ENCODE results near the gene HCFC1. TPM values are rescaled to one million over a fixed set of nuclear protein-coding genes. Genes with fewer than 3 reads are reported as not detected.

HCFC1 gene
- total and polyA plus RNA-seq, 3 donors from 2014 or later, result 32.3 to 115 (median 102) TPM

GRCh38 chrX:153927672-153927921, 44.0 kb downstream of the HCFC1 start:
- intact Hi-C loops (cut with DNase I; ENCODE audit: low total_unique reads), result no loop called here
- no peak for DNase-seq
- peak overlapping the region; percentile 52 to 67 for H3K4me3 ChIP-seq
- peaks cover 13% of the 10 kb centered on the region for H3K4me1 ChIP-seq
- TF ChIP-seq POLR2A (IDR thresholded peaks at IDR 0.05) (no peak), CTCF (IDR thresholded peaks at IDR 0.05) (no peak)
- WGBS, 2 donors, result 0% methylated on average over 2 to 5 of the region's 8 CpGs
- peak overlapping the region; percentile 74 to 88 for H3K27ac ChIP-seq
- H3K36me3 ChIP-seq (ENCODE audit: low read depth, missing control alignments), result no peaks in the 10 kb centered on the region
- H3K27me3 ChIP-seq, result no peaks in the 10 kb centered on the region
- H3K9me3 ChIP-seq, result no peaks in the 10 kb centered on the region

DNA sequence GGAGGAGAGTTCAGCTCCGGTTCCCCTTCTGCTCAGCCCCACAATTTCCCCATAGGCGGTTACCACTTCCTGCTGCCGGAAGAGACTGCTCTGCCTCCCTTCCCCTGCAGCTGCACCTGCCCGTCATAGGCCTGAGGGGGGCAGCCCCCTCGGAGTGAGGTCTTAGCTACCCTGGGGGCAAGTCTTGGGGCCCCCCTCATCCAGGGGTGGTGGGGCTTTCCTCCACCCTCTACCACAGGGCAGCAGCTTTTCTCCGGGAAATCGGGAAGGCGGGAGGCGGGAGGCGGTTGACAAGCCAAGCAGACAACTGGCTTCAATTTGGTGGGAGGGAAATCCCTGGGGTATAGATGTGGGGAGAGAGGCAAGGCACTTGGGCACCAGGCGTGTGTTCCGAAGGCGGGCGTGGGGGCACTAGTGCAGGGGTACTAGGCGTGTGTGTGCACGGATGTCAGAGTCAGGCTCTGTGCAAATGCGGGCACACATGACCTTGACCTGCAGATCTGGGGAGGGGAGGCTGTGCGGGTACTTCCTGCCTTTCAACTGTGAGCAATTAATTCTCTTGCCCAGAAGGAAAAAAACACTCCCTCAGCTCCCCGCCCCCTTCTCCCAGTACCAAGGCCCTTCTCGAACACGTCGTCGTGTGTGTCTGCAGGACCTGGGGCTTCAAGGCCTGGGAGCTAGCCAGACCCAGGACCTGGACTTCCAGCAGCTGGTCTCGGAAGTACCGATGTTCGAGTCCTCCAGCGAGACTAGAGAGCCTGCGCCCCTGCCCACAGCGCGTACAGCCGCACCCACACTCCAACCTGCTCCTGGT, 44.6 kb downstream of the HCFC1 start:
- peak; percentile 32 for DNase-seq
- intact Hi-C loops (cut with DNase I; ENCODE audit: low total_unique reads), result no loop called here
- WGBS, 2 donors, result 4% methylated on average over 12 of the region's 31 CpGs; no CpG with 5 or more reads in 1 of the 2 donors
- Histone ChIP-seq H3K36me3 (ENCODE audit: low read depth, missing control alignments) (no peaks in the 10 kb centered on the region), H3K4me1 (peaks cover 13% of the 10 kb centered on the region), H3K4me3 (peak overlapping the region; percentile 52 to 67), H3K27me3 (no peaks in the 10 kb centered on the region), H3K27ac (peak overlapping the region; percentile 74 to 88), H3K9me3 (no peaks in the 10 kb centered on the region)
- TF ChIP-seq CTCF (IDR thresholded peaks at IDR 0.05) (no peak), POLR2A (IDR thresholded peaks at IDR 0.05) (no peak)

- 8 to 20% methylated on average over 1 to 4 of the region's 4 CpGs for WGBS, 2 donors
- no peaks in the 10 kb centered on the region for H3K27me3 ChIP-seq
- no peak overlapping the region for H3K4me3 ChIP-seq
- DNase-seq, result no peak
- peak overlapping the region in 1 of 2 donors; percentile 64 for H3K27ac ChIP-seq
- intact Hi-C loops (cut with DNase I; ENCODE audit: low total_unique reads), result no loop called here
- peaks cover 13% of the 10 kb centered on the region for H3K4me1 ChIP-seq
- H3K36me3 ChIP-seq (ENCODE audit: low read depth, missing control alignments), result no peaks in the 10 kb centered on the region
- no peak for TF ChIP-seq POLR2A (IDR thresholded peaks at IDR 0.05)
- no peak for TF ChIP-seq CTCF (IDR thresholded peaks at IDR 0.05)
- H3K9me3 ChIP-seq, result no peaks in the 10 kb centered on the region
These were observed 45.1 kb downstream of the HCFC1 start for GRCh38 chrX:153926552-153926857.

GRCh38 chrX:153925739-153926551, 45.7 kb downstream of the HCFC1 start, which contains the start of gene ARHGAP4:
Gene ARHGAP4 (minus strand): TSS chrX:153926264. CDS start chrX:153926202, 62 bp downstream.
- Histone ChIP-seq H3K4me1 (peaks cover 13% of the 10 kb centered on the region), H3K4me3 (peak within 1 kb of the TSS in 1 of 2 donors; percentile 31), H3K27me3 (no peaks in the 10 kb centered on the region), H3K27ac (peak within 1 kb of the TSS in 1 of 2 donors; percentile 88), H3K36me3 (ENCODE audit: low read depth, missing control alignments) (no peaks in the 10 kb centered on the region), H3K9me3 (no peaks in the 10 kb centered on the region)
- intact Hi-C loops (cut with DNase I; ENCODE audit: low total_unique reads), result no loop called here
- no peak for TF ChIP-seq POLR2A (IDR thresholded peaks at IDR 0.05)
- no peak for TF ChIP-seq CTCF (IDR thresholded peaks at IDR 0.05)
- WGBS, 2 donors, result 22% methylated on average over 14 of the region's 59 CpGs; no CpG with 5 or more reads in 1 of the 2 donors
- DNase-seq, result no peak

All from testis (tissue), 3 donors.